ENCODE measurements around the gene GET4.
"Not testable (repeated sequence)": the region's sequence is repeated elsewhere in the genome, so short reads cannot be mapped to it uniquely, and the experiment has no call there.

GRCh38 chr7:846958-847650 lies 29.2 kb upstream of the GET4 start:
- TF ChIP-seq POLR2A (IDR thresholded peaks at IDR 0.05; ENCODE audit: low read length); GATA1 (IDR thresholded peaks at IDR 0.05; ENCODE audit: low read depth, low read length): not testable (repeated sequence)

Measured in erythroblast (primary cell).